ENCODE data around the gene NAMPT. TPM values are rescaled to one million over a fixed set of nuclear protein-coding genes. Genes with fewer than 3 reads are reported as not detected.
A peak's percentile ranks its signal among the peaks of the same experiment; 100 is the strongest.
"Not testable (repeated sequence)": the region's sequence is repeated elsewhere in the genome, so short reads cannot be mapped to it uniquely, and the experiment has no call there.

NAMPT gene
- total RNA-seq, 1 experiment from 2014 or later = 364 TPM

DNA sequence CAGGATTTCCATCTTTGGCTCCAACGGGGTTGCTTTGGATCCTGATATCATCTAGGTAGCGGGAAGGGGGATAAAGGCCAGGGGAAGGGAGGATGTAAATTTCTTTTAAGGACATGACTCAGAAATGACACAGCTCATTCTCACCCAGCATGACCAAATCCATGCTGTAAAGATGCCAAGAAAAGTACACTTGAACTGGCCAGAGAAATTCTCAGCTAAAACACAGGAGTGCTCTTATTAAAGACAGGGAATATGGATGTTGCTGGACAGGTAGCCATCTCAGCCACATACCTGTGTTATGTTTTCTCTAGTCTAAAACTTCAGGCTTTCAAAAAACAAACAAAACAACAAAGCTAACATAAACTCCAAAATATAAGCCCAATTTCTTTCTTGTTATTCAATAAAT is 68.3 kb downstream of the NAMPT start:
- H3K4me3 Mint-ChIP-seq (ENCODE audit: low read depth, unreplicated experiment) = peak overlapping the region; percentile 51
- H3K9me3 Mint-ChIP-seq (ENCODE audit: low read depth, unreplicated experiment) = peaks cover 2% of the 10 kb centered on the region
- H3K27me3 Mint-ChIP-seq (ENCODE audit: unreplicated experiment) = no peaks in the 10 kb centered on the region
- peak; percentile 33 for DNase-seq
- peak overlapping the region; percentile 87 for H3K27ac Mint-ChIP-seq (ENCODE audit: unreplicated experiment)
- peaks cover 20% of the 10 kb centered on the region for H3K4me1 Mint-ChIP-seq (ENCODE audit: low read depth, unreplicated experiment)
- no peak for TF ChIP-seq CTCF (IDR thresholded peaks at IDR 0.05; ENCODE audit: unreplicated experiment)
- intact Hi-C loops (cut with micrococcal nuclease; ENCODE audit: unreplicated experiment) = no loop called here
- BruUV-seq (replicated peaks) = no TSS peak
- no peaks in the 10 kb centered on the region for H3K36me3 Mint-ChIP-seq (ENCODE audit: insufficient read depth, unreplicated experiment)
- CTCF ChIA-PET = interaction anchor here (0.6 to 1.2 kb wide), 2 partner anchors 246 to 412 kb away, joined by 3 to 4 read pairs; no protein-coding TSS in a partner anchor

GRCh38 chr7:106215868-106216516 is 68.8 kb downstream of the NAMPT start:
- H3K4me3 Mint-ChIP-seq (ENCODE audit: low read depth, unreplicated experiment) = no peak overlapping the region
- H3K36me3 Mint-ChIP-seq (ENCODE audit: insufficient read depth, unreplicated experiment) = no peaks in the 10 kb centered on the region
- TF ChIP-seq CTCF (IDR thresholded peaks at IDR 0.05; ENCODE audit: unreplicated experiment) = no peak
- intact Hi-C loops (cut with micrococcal nuclease; ENCODE audit: unreplicated experiment) = no loop called here
- peaks cover 2% of the 10 kb centered on the region for H3K9me3 Mint-ChIP-seq (ENCODE audit: low read depth, unreplicated experiment)
- H3K27ac Mint-ChIP-seq (ENCODE audit: unreplicated experiment) = no peak overlapping the region
- CTCF ChIA-PET = interaction anchor here (0.6 to 1.2 kb wide), 2 partner anchors 246 to 412 kb away, joined by 3 to 4 read pairs; no protein-coding TSS in a partner anchor
- no peak for DNase-seq
- H3K27me3 Mint-ChIP-seq (ENCODE audit: unreplicated experiment) = no peaks in the 10 kb centered on the region
- BruUV-seq (replicated peaks) = no TSS peak
- H3K4me1 Mint-ChIP-seq (ENCODE audit: low read depth, unreplicated experiment) = peaks cover 20% of the 10 kb centered on the region

- H3K9me3 Mint-ChIP-seq (ENCODE audit: low read depth, unreplicated experiment); H3K4me3 Mint-ChIP-seq (ENCODE audit: low read depth, unreplicated experiment); H3K4me1 Mint-ChIP-seq (ENCODE audit: low read depth, unreplicated experiment); H3K36me3 Mint-ChIP-seq (ENCODE audit: insufficient read depth, unreplicated experiment); intact Hi-C loops (cut with micrococcal nuclease; ENCODE audit: unreplicated experiment); CTCF ChIA-PET; H3K27ac Mint-ChIP-seq (ENCODE audit: unreplicated experiment); H3K27me3 Mint-ChIP-seq (ENCODE audit: unreplicated experiment); DNase-seq; BruUV-seq (replicated peaks): not testable (repeated sequence)
Observed at GRCh38 chr7:106208944-106209343, 75.8 kb downstream of the NAMPT start.

DNA sequence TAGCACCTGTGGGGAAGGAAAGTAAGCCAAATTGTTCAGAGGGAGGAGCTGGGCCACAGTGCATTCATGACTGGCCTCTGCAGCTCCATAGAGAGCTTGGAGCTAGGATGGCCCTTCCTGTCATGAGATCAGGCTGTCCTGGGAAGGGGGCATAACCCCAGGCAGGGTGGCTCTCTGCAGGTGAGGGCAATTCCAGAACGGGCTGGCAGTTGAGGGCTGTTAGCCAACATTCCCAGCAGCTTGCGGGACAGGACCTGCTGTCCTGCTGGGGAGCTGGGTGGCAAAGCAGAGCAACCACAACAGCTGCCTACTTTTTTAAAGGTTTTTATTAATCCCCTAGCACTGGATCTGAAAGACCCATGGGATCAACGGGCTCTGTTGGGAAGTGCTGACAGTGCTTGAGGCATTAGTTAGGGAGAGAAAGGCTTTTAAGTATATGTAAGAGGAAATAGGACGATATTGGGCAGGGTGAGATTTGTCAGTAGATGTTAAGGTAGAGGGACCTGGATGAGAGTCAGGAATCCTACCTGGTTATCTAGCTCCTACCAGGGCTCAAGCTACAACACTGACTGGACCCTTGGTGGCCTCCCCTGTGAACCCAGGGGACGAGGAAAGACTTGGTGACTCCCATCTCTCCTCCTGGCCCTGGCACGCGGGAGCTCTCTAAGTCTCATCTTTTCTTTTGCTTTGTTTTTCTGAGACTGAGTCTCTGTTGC is 77.8 kb downstream of the NAMPT start:
- H3K27ac Mint-ChIP-seq (ENCODE audit: unreplicated experiment) = no peak overlapping the region
- no peaks in the 10 kb centered on the region for H3K9me3 Mint-ChIP-seq (ENCODE audit: low read depth, unreplicated experiment)
- intact Hi-C loops (cut with micrococcal nuclease; ENCODE audit: unreplicated experiment) = no loop called here
- TF ChIP-seq CTCF (IDR thresholded peaks at IDR 0.05; ENCODE audit: unreplicated experiment) = no peak
- no peaks in the 10 kb centered on the region for H3K36me3 Mint-ChIP-seq (ENCODE audit: insufficient read depth, unreplicated experiment)
- no peak for DNase-seq
- no peaks in the 10 kb centered on the region for H3K27me3 Mint-ChIP-seq (ENCODE audit: unreplicated experiment)
- H3K4me3 Mint-ChIP-seq (ENCODE audit: low read depth, unreplicated experiment) = no peak overlapping the region
- CTCF ChIA-PET = no interaction called here
- no peaks in the 10 kb centered on the region for H3K4me1 Mint-ChIP-seq (ENCODE audit: low read depth, unreplicated experiment)
- no TSS peak for BruUV-seq (replicated peaks)

Data from Calu3 (cell line).